Measurements from ENCODE around the gene DDX46.

Gene DDX46

GRCh38 chr5:134724872-134725271 is 33.7 kb upstream of the DDX46 start:
- Histone ChIP-seq H3K27me3 (replicated peaks; ENCODE audit: insufficient read depth, low read length) (no peaks in the 10 kb centered on the region), H3K27ac (ENCODE audit: low read length) (no peak overlapping the region), H3K4me1 (ENCODE audit: low read length) (no peaks in the 10 kb centered on the region), H3K4me3 (ENCODE audit: low read length) (no peak overlapping the region), H3K9me2 (replicated peaks; ENCODE audit: insufficient read depth, low read length) (no peaks in the 10 kb centered on the region), H3K9ac (ENCODE audit: low read length) (no peak overlapping the region), H3K79me2 (ENCODE audit: low read length) (no peaks in the 10 kb centered on the region), H3K9me3 (replicated peaks; ENCODE audit: insufficient read depth, low read length) (no peaks in the 10 kb centered on the region), H3K36me3 (replicated peaks; ENCODE audit: insufficient read depth, low read length) (no peaks in the 10 kb centered on the region; the same call in 1 of the 2 replicates), H3F3A (ENCODE audit: insufficient read depth, low read length) (0 out of 2 replicates have a peak, but pooled peaks cover 3% of the 10 kb centered on the region), H3K4me2 (ENCODE audit: low read depth, low read length) (no peak overlapping the region), H4K20me1 (ENCODE audit: insufficient read depth, low read length) (no peaks in the 10 kb centered on the region), H2AFZ (ENCODE audit: low read length) (no peak overlapping the region)
- TF ChIP-seq CTCF (IDR thresholded peaks at IDR 0.05; ENCODE audit: low read length) (no peak), EZH2 (optimal IDR thresholded peaks at IDR 0.05; ENCODE audit: low read depth, low read length) (no peak), EZH2phosphoT487 (IDR thresholded peaks at IDR 0.05; ENCODE audit: low read length) (no peak)
- no peak for DNase-seq

- Histone ChIP-seq H3K9me3 (replicated peaks; ENCODE audit: insufficient read depth, low read length) (no peaks in the 10 kb centered on the region), H3K9me2 (replicated peaks; ENCODE audit: insufficient read depth, low read length) (no peaks in the 10 kb centered on the region), H3K4me3 (ENCODE audit: low read length) (no peak overlapping the region), H4K20me1 (ENCODE audit: insufficient read depth, low read length) (no peaks in the 10 kb centered on the region), H3K9ac (ENCODE audit: low read length) (no peak overlapping the region), H3K27me3 (replicated peaks; ENCODE audit: insufficient read depth, low read length) (no peaks in the 10 kb centered on the region), H3K4me1 (ENCODE audit: low read length) (peaks cover 11% of the 10 kb centered on the region; the same call in 1 of the 2 replicates), H3K27ac (ENCODE audit: low read length) (no peak overlapping the region), H3F3A (ENCODE audit: insufficient read depth, low read length) (peaks cover 5% of the 10 kb centered on the region; the same call in 1 of the 2 replicates), H3K36me3 (replicated peaks; ENCODE audit: insufficient read depth, low read length) (no peaks in the 10 kb centered on the region), H3K4me2 (ENCODE audit: low read depth, low read length) (no peak overlapping the region), H2AFZ (ENCODE audit: low read length) (no peak overlapping the region), H3K79me2 (ENCODE audit: low read length) (no peaks in the 10 kb centered on the region)
- TF ChIP-seq EZH2 (optimal IDR thresholded peaks at IDR 0.05; ENCODE audit: low read depth, low read length): no peak
- TF ChIP-seq EZH2phosphoT487 (IDR thresholded peaks at IDR 0.05; ENCODE audit: low read length): no peak
- no peak for TF ChIP-seq CTCF (IDR thresholded peaks at IDR 0.05; ENCODE audit: low read length)
- no peak for DNase-seq
These were observed 25.8 kb upstream of the DDX46 start for GRCh38 chr5:134732819-134733218.

- Histone ChIP-seq H3K36me3 (replicated peaks; ENCODE audit: insufficient read depth, low read length) (no peaks in the 10 kb centered on the region), H2AFZ (ENCODE audit: low read length) (no peak overlapping the region), H3K4me2 (ENCODE audit: low read depth, low read length) (no peak overlapping the region), H3K27ac (ENCODE audit: low read length) (no peak overlapping the region), H3F3A (ENCODE audit: insufficient read depth, low read length) (peaks cover 10% of the 10 kb centered on the region; the same call in 1 of the 2 replicates), H3K4me1 (ENCODE audit: low read length) (peaks cover 18% of the 10 kb centered on the region; the same call in 1 of the 2 replicates), H3K4me3 (ENCODE audit: low read length) (no peak overlapping the region), H3K9me2 (replicated peaks; ENCODE audit: insufficient read depth, low read length) (no peaks in the 10 kb centered on the region), H3K9ac (ENCODE audit: low read length) (no peak overlapping the region), H3K9me3 (replicated peaks; ENCODE audit: insufficient read depth, low read length) (no peaks in the 10 kb centered on the region), H3K79me2 (ENCODE audit: low read length) (peaks cover 19% of the 10 kb centered on the region), H3K27me3 (replicated peaks; ENCODE audit: insufficient read depth, low read length) (no peaks in the 10 kb centered on the region), H4K20me1 (ENCODE audit: insufficient read depth, low read length) (no peaks in the 10 kb centered on the region)
- TF ChIP-seq CTCF (IDR thresholded peaks at IDR 0.05; ENCODE audit: low read length) (no peak), EZH2phosphoT487 (IDR thresholded peaks at IDR 0.05; ENCODE audit: low read length) (no peak), EZH2 (optimal IDR thresholded peaks at IDR 0.05; ENCODE audit: low read depth, low read length) (no peak)
- no peak for DNase-seq
These were observed 23.3 kb upstream of the DDX46 start for GRCh38 chr5:134735243-134735642.

Measured in MM.1S (cell line).